Prostate gland (tissue), 2 donors: ENCODE results near the gene ZFHX3. TPM values are rescaled to one million over a fixed set of nuclear protein-coding genes. Genes with fewer than 3 reads are reported as not detected.

Experiments used
- DNase-seq: peaks from one replicate; pipeline ENCODE4 v3.0.0-alpha.2; 2019; ENCODE audit warnings: low spot score
- H3K27ac ChIP-seq, 2 donors: fragments of 200-600 bp; sonication (generic); 2 replicates each; pipeline ENCODE4 v1.5.1; 2017 to 2019
- H3K27me3 ChIP-seq: fragments of 200-600 bp; sonication (generic); replicated peaks from 2 replicates; pipeline ENCODE4 v1.5.1; 2019; ENCODE audit not compliant: insufficient read depth
- H3K36me3 ChIP-seq, 2 donors: fragments of 200-600 bp; sonication (generic); 1 replicate in 1 of 2; 2 replicates in 1 of 2; pipeline versions ENCODE4 v1.5.1 to v1.8.1; 2017 to 2019
- H3K4me1 ChIP-seq: fragments of 200-600 bp; sonication (generic); replicated peaks from 2 replicates; pipeline ENCODE4 v1.5.1; 2019
- H3K4me3 ChIP-seq, 2 donors: fragments of 200-600 bp; sonication (generic); 2 replicates each; pipeline ENCODE4 v1.5.1; 2017 to 2019
- H3K9me3 ChIP-seq: fragments of 200-600 bp; sonication (generic); 2 replicates; pipeline ENCODE4 v1.5.1; 2017
- POLR2A ChIP-seq: fragments of 450-650 bp; IDR thresholded peaks from one replicate; pipeline ENCODE4 v1.6.1; 2016; ENCODE audit warnings: antibody characterized with exemption, mild to moderate bottlenecking
- POLR2AphosphoS5 ChIP-seq: sonication (generic); formaldehyde crosslinking; IDR thresholded peaks from one replicate; pipeline ENCODE4 v1.6.1; 2017; ENCODE audit warnings: antibody characterized with exemption
- WGBS: methylation state at CpG from one replicate; pipeline ENCODE4 v1.1.5; 2018; 5-methylcytosine and 5-hydroxymethylcytosine counted together
- intact Hi-C: fragments of 100-400 bp; cut with DNase I; formaldehyde crosslinking; loops from one replicate; pipeline ENCODE4 v1.14.2; 2022
- total RNA-seq, 2 donors: library from RNA; depleted of rRNA; stranded (reverse); fragments of >200 nt; gene quantifications; one replicate each; pipeline ENCODE4 v1.1.0, GENCODE V29; 2016
- TF ChIP-seq, protein P1 (sequence below), 4 experiments: fragments of 200-600 bp in 2 of 4; fragments of 450-650 bp in 2 of 4; sonication (generic) in 2 of 4; IDR thresholded peaks; 1 replicate in 3 of 4; 2 replicates in 1 of 4; pipeline ENCODE4 v1.5.1; 2016 to 2019; ENCODE audit warnings: antibody characterized with exemption in 4 of 4, mild to moderate bottlenecking in 2 of 4, moderate library complexity in 2 of 4

The ZFHX3 gene
- total RNA-seq, 2 donors from 2014 or later = 51.1 to 53.9 TPM

DNA sequence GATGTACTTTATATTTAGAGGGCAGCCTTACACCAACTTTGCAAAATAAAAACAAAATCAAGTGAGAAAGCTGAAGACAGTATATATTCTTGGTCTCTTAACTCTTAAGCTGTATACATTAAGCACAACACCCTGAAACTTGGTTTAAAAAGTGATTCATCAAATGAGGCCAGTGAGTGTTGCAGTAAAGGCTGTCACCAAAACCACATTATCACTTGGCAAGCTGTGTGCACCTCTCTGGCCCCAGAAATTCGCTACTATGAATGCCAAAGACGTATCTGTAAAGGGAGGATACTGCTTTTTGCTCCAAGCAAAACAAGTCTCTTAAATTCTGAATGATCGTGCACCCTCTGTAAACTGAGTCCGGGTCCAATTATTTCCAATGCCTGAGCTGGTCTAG lies 163.9 kb downstream of the ZFHX3 start:
- intact Hi-C loops = no loop called here
- Histone ChIP-seq H3K4me1 (no peaks in the 10 kb centered on the region), H3K27ac (no peak overlapping the region)

DNA sequence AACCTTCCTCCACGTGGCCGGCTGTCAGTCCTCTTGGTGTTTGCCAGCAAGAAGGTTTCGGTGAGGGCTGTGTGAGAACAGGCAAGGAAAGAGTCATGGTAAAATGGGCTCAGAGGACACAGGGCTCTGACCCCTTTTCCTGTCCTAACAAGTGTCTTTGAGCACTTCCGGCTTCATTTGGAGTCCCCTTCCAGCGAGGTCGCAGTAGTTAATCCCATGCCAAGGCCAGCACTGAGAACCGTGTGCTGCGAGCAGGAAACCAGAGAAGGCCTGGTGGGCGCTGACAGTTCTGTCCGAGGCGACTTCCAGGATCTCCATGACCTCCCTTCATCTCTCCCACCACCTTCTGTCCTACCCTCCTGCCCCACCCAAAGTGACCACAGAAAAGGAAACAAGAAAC lies 168.1 kb downstream of the ZFHX3 start:
- 84% methylated on average over 11 of the region's 11 CpGs for WGBS
- H3K4me1 ChIP-seq = peaks cover 9% of the 10 kb centered on the region
- H3K27me3 ChIP-seq = no peaks in the 10 kb centered on the region
- no peak overlapping the region for H3K4me3 ChIP-seq
- intact Hi-C loops = no loop called here
- DNase-seq = no peak
- no peaks in the 10 kb centered on the region for H3K9me3 ChIP-seq
- TF ChIP-seq, protein P1, sequence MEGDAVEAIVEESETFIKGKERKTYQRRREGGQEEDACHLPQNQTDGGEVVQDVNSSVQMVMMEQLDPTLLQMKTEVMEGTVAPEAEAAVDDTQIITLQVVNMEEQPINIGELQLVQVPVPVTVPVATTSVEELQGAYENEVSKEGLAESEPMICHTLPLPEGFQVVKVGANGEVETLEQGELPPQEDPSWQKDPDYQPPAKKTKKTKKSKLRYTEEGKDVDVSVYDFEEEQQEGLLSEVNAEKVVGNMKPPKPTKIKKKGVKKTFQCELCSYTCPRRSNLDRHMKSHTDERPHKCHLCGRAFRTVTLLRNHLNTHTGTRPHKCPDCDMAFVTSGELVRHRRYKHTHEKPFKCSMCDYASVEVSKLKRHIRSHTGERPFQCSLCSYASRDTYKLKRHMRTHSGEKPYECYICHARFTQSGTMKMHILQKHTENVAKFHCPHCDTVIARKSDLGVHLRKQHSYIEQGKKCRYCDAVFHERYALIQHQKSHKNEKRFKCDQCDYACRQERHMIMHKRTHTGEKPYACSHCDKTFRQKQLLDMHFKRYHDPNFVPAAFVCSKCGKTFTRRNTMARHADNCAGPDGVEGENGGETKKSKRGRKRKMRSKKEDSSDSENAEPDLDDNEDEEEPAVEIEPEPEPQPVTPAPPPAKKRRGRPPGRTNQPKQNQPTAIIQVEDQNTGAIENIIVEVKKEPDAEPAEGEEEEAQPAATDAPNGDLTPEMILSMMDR (IDR thresholded peaks at IDR 0.05) = no peak
- TF ChIP-seq POLR2A (no peak), POLR2AphosphoS5 (no peak)
- H3K36me3 ChIP-seq = peaks cover 0 to 3% of the 10 kb centered on the region in 2 donors
- no peak overlapping the region for H3K27ac ChIP-seq

More for the DNA sequence above, 163.9 kb downstream of the ZFHX3 start:
- H3K36me3 ChIP-seq = peaks cover 0 to 16% of the 10 kb centered on the region in 2 donors
- DNase-seq = no peak
- WGBS = 51% methylated on average over 4 of the region's 4 CpGs
- H3K4me3 ChIP-seq = no peak overlapping the region
- H3K9me3 ChIP-seq = no peaks in the 10 kb centered on the region
- no peaks in the 10 kb centered on the region for H3K27me3 ChIP-seq
- TF ChIP-seq POLR2A = no peak
- TF ChIP-seq POLR2AphosphoS5 = no peak
- TF ChIP-seq, protein P1 (IDR thresholded peaks at IDR 0.05) = no peak

DNA sequence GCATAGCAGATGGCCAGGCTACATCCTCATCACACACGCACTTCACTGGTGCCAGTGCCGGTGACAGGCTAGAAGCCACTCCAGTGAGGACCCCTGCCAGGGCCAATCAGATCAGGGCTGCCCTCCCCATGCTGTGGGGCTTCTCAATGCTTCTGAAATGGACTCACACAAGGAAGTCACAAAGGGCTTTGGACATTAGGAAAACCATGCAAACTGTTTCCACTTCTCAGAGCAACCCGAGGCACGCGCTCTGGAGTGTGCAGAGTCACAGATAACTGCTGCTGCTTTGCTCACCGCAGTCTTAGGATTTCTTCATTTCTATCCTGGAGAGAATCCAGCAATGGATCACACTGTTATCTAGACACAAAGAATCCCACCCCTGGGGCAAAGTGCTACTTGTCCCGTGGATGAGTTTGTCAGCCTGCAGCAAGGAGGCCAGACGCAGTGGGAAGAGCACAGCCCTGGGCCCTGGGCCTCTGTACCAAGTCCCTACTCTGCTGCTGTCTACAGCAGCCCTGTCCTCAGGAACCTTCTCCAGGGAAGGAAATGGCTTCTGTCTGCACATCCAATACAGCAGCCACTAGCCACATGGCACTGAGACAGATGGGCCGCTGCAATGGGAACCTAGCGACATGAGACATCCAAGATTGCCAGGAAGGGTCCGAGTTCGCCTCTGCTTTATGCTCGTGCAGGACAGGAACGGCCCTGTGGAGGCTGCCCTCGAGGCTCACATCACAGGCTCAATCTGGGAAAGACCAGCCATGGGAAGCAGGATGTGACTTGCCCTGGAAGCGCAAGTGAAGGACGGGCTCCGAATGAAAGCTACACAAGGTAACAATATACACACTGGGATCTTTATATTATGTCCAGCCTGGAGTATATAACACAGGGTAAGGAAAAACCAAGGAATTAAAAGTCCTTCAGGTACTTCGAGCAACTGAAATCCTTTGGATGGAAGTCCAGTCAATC lies 169.3 kb downstream of the ZFHX3 start:
- TF ChIP-seq POLR2AphosphoS5 = no peak
- TF ChIP-seq, protein P1 (IDR thresholded peaks at IDR 0.05) = no peak
- intact Hi-C loops = no loop called here
- H3K27me3 ChIP-seq = no peaks in the 10 kb centered on the region
- 75% methylated on average over 19 of the region's 19 CpGs for WGBS
- H3K36me3 ChIP-seq = no peaks in the 10 kb centered on the region
- peak overlapping the region in 1 of 2 donors; percentile 58 for H3K27ac ChIP-seq
- H3K9me3 ChIP-seq = no peaks in the 10 kb centered on the region
- DNase-seq = no peak
- H3K4me3 ChIP-seq = no peak overlapping the region
- H3K4me1 ChIP-seq = peaks cover 9% of the 10 kb centered on the region

DNA sequence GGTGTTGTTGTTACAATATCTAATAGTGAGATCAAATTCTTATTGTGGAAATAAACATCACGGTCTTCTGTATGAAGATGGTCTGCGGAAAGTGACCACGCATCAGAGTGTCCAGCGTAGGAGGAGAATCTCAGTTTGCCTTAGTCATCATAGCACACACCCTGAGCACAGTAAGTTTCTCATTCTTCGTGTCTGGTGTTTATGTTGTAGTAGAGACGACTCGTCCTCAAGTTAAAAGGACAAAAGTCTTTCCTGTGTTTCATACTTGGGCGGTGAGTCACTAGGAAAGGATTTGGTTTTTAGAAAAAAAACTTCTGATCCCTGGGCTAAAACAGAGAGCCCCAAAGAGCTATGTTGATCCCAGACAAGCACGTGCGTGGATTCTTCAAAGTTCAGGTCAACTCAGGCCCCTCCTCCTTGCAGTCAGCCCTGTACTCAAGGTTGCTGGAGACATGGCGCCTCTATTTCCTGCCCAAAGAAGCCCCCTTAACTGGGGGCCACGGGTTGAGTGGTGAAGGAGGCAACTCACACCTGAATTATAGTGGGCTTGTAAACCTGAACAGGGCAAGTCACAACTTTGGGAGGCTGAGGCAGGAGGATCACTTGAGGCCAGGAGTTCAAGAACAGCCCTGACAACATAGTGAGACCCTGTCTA lies 170.4 kb downstream of the ZFHX3 start:
- Histone ChIP-seq H3K36me3 (no peaks in the 10 kb centered on the region), H3K9me3 (no peaks in the 10 kb centered on the region), H3K27ac (peak overlapping the region in 1 of 2 donors; percentile 58), H3K4me3 (no peak overlapping the region), H3K4me1 (peaks cover 9% of the 10 kb centered on the region), H3K27me3 (no peaks in the 10 kb centered on the region)
- intact Hi-C loops = no loop called here
- WGBS = 61% methylated on average over 12 of the region's 12 CpGs
- DNase-seq = no peak
- TF ChIP-seq POLR2A (no peak), POLR2AphosphoS5 (peak; percentile 76)
- TF ChIP-seq, protein P1 (IDR thresholded peaks at IDR 0.05) = no peak
